ENCODE measurements around the gene HTT. TPM values are rescaled to one million over a fixed set of nuclear protein-coding genes. Genes with fewer than 3 reads are reported as not detected.

Gene HTT
- total RNA-seq, 2 donors from 2014 or later: 56.3 to 89.5 TPM

GRCh38 chr4:3174371-3175338 is 100.2 kb downstream of the HTT start:
- no peaks in the 10 kb centered on the region for H3K4me1 ChIP-seq (ENCODE audit: control insufficient read depth in 1 of 2, low read depth in 2 of 2)
- no peaks in the 10 kb centered on the region for H3K27me3 ChIP-seq (replicated peaks; ENCODE audit: insufficient read depth)
- H3K36me3 ChIP-seq: peaks cover 46% of the 10 kb centered on the region
- ATAC-seq (ENCODE audit: insufficient number of reproducible peaks, low FRiP score, low read depth) (no peak), DNase-seq (ENCODE audit: low spot score) (no peak)
- TF ChIP-seq, protein P1, sequence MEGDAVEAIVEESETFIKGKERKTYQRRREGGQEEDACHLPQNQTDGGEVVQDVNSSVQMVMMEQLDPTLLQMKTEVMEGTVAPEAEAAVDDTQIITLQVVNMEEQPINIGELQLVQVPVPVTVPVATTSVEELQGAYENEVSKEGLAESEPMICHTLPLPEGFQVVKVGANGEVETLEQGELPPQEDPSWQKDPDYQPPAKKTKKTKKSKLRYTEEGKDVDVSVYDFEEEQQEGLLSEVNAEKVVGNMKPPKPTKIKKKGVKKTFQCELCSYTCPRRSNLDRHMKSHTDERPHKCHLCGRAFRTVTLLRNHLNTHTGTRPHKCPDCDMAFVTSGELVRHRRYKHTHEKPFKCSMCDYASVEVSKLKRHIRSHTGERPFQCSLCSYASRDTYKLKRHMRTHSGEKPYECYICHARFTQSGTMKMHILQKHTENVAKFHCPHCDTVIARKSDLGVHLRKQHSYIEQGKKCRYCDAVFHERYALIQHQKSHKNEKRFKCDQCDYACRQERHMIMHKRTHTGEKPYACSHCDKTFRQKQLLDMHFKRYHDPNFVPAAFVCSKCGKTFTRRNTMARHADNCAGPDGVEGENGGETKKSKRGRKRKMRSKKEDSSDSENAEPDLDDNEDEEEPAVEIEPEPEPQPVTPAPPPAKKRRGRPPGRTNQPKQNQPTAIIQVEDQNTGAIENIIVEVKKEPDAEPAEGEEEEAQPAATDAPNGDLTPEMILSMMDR (IDR thresholded peaks at IDR 0.05): no peak
- H3K27ac ChIP-seq: no peak overlapping the region
- H3K4me3 ChIP-seq: no peak overlapping the region
- no peaks in the 10 kb centered on the region for H3K9me3 ChIP-seq

GRCh38 chr4:3176367-3177229 is 102.1 kb downstream of the HTT start:
- Histone ChIP-seq H3K9me3 (no peaks in the 10 kb centered on the region), H3K27ac (no peak overlapping the region), H3K4me1 (ENCODE audit: control insufficient read depth in 1 of 2, low read depth in 2 of 2) (no peaks in the 10 kb centered on the region), H3K36me3 (peaks cover 50% of the 10 kb centered on the region), H3K27me3 (replicated peaks; ENCODE audit: insufficient read depth) (no peaks in the 10 kb centered on the region), H3K4me3 (no peak overlapping the region)
- TF ChIP-seq, protein P1 (IDR thresholded peaks at IDR 0.05): no peak
- no peak for DNase-seq (ENCODE audit: low spot score)
- no peak for ATAC-seq (ENCODE audit: insufficient number of reproducible peaks, low FRiP score, low read depth)

DNA sequence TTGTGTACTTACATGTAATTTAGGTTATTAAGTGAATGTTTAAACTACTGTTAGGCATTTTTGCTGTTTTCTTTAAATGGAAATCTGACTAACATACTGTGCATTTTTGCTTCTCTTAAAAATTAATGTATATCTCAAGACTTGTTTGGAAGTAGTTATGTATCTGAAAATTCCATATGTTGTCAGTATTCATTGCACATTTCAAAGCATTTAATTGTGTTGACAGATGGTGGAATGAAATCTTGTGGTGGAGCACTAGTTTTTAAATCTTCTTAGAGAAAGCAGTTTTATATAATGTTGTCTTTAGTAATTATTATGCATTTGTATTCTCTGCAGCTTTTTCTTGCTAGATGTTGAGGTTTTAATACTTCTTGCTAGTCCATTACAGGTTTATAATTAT is 102.9 kb downstream of the HTT start:
- H3K27ac ChIP-seq: no peak overlapping the region
- H3K36me3 ChIP-seq: peaks cover 55% of the 10 kb centered on the region
- H3K27me3 ChIP-seq (replicated peaks; ENCODE audit: insufficient read depth): no peaks in the 10 kb centered on the region
- H3K9me3 ChIP-seq: no peaks in the 10 kb centered on the region
- DNase-seq (ENCODE audit: low spot score) (no peak), ATAC-seq (ENCODE audit: insufficient number of reproducible peaks, low FRiP score, low read depth) (no peak)
- H3K4me1 ChIP-seq (ENCODE audit: control insufficient read depth in 1 of 2, low read depth in 2 of 2): no peaks in the 10 kb centered on the region
- no peak overlapping the region for H3K4me3 ChIP-seq
- TF ChIP-seq, protein P1 (IDR thresholded peaks at IDR 0.05): no peak

DNA sequence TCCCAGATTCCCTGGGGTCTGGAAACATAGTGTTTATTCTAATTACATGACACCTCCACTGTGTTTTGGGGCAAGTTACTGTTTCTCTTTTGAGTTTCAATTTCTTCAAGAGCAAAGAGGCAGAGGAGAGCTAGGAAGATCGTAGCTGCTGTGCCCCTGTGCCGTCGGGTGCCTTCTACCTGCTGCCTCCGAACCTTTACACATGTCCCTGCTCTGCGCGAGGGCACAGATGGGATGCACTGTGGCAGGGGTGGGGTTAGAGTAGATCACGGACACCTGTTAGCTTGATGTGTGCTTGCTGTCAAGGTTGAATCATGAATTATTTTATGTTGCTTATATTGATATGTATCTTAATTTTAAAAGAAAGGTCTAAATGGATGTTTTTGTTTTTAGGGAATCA is 103.4 kb downstream of the HTT start:
- Histone ChIP-seq H3K9me3 (no peaks in the 10 kb centered on the region), H3K36me3 (peaks cover 57% of the 10 kb centered on the region), H3K27ac (no peak overlapping the region), H3K4me1 (ENCODE audit: control insufficient read depth in 1 of 2, low read depth in 2 of 2) (no peaks in the 10 kb centered on the region), H3K27me3 (replicated peaks; ENCODE audit: insufficient read depth) (no peaks in the 10 kb centered on the region), H3K4me3 (no peak overlapping the region)
- DNase-seq (ENCODE audit: low spot score) (no peak), ATAC-seq (ENCODE audit: insufficient number of reproducible peaks, low FRiP score, low read depth) (no peak)
- TF ChIP-seq, protein P1 (IDR thresholded peaks at IDR 0.05): no peak

- Histone ChIP-seq H3K4me1 (ENCODE audit: control insufficient read depth in 1 of 2, low read depth in 2 of 2) (no peaks in the 10 kb centered on the region), H3K27ac (no peak overlapping the region), H3K27me3 (replicated peaks; ENCODE audit: insufficient read depth) (no peaks in the 10 kb centered on the region), H3K4me3 (no peak overlapping the region), H3K9me3 (no peaks in the 10 kb centered on the region), H3K36me3 (peaks cover 56% of the 10 kb centered on the region)
- ATAC-seq (ENCODE audit: insufficient number of reproducible peaks, low FRiP score, low read depth) (no peak), DNase-seq (ENCODE audit: low spot score) (no peak)
- TF ChIP-seq, protein P1 (IDR thresholded peaks at IDR 0.05): no peak
Observed at GRCh38 chr4:3178351-3178750, 103.9 kb downstream of the HTT start.

All from thoracic aorta (tissue), 2 donors.